GM21360 (cell line): ENCODE results near the gene KRT38.

Source experiments
- ATAC-seq: cut with Tn5 transposase; IDR thresholded peaks from one replicate; pipeline ENCODE4 v1.9.1; 2021; ENCODE audit warnings: mild to moderate bottlenecking, moderate library complexity; ENCODE audit not compliant: unreplicated experiment

The KRT38 gene

DNA sequence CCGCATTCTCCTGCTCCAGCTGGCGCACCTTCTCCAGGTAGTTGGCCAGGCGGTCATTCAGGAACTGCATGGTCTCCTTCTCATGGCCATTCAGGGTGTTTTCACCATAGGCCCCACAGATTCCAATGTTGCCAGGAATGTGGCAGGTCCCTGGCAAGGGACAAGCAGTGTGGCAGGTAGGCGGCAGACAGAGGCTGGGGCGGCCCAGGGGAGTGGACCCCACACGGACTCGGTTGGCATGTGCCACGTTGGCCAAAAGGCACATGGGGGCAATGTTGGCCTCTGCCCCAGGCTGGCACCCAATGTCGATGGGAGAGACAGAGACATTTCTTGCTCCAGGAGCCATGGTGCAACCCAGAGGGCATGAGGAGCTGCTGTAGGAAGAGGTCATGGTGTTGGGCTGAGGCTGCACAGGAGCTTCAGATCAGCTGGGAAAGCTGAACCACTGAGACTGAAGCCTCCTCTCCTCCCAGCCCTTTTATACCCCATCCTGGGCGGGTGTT, at the start of gene KRT38:
TSS of gene KRT38 (minus strand) at position 453 of the 503 bp plus-strand sequence. CDS start at position 391, 62 bp downstream.
- ATAC-seq: no peak

DNA sequence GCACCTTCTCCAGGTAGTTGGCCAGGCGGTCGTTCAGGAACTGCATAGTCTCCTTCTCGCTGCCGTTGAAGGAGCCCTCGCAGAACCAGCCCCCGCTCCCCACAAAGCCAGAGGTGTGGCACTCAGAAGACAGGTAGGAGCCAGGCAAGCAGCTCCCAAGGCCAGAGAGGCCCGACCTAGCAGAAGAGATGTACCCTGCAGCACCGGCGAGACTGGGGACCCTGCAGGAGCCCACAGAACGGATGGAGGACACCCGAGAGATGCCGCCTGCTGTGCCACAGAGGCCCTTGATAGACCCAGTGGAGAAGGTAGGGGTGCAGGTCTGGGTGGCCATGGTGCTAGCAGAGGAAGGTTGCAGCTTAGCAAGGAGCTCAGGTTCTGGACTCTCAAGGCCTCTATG, 48.7 kb upstream of the KRT38 start, which contains the start of gene KRT36:
TSS of gene KRT36 (minus strand) at position 380 of the 400 bp plus-strand sequence. CDS start at position 334, 46 bp downstream.
- no peak for ATAC-seq

DNA sequence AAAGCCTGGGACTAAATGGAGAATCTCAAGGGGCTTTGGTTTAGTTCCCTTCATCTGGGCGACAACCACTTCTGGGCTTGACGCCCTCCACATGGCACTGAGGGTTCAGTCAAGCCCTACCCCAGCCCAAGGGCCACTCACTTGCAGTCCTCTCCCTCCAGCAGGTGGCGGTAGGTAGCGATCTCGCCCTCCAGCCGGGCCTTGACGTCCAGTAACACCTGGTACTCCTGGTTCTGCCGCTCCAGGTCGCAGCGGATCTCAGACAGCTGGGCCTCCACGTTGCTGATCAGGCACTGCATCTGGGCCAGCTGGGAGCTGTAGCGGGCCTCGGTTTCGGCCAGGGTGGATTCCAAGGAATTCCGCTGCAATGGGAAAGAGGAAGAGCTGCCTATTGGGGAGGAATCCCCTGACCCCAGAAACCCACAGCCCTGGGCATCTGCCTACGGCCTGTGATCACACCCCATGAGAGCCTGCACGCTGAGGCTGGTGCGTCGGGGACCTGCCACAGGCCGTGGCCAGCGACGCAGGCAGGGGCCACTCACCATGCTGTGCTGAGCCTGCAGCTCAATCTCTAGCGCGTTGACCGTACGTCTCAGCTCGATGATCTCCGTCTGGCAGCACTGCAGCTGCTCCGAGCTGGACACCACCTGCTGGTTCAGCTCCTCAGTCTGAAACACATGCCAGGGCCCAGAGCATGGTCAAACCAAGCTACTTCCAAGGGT, 46.2 kb upstream of the KRT38 start:
- no peak for ATAC-seq

DNA sequence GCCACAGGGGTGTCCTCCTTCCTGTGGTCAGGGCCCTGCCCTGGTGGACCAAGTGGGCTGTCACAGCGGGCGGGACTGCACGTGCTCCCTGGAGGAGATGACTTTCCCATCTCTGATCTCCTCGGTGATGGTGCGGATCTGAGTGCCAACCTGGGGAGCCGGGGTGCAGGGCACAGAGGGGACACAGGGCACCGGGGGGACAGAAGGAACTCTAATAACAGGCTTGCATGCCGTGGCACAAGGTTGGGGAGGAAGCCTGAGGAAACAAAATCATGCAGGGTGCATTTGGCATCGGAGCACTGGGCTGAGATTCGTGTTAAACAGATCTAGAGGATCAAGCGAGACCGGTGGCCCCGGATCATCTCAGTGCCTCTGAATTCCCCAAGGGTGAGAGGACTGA, 45.5 kb upstream of the KRT38 start:
- ATAC-seq: no peak

DNA sequence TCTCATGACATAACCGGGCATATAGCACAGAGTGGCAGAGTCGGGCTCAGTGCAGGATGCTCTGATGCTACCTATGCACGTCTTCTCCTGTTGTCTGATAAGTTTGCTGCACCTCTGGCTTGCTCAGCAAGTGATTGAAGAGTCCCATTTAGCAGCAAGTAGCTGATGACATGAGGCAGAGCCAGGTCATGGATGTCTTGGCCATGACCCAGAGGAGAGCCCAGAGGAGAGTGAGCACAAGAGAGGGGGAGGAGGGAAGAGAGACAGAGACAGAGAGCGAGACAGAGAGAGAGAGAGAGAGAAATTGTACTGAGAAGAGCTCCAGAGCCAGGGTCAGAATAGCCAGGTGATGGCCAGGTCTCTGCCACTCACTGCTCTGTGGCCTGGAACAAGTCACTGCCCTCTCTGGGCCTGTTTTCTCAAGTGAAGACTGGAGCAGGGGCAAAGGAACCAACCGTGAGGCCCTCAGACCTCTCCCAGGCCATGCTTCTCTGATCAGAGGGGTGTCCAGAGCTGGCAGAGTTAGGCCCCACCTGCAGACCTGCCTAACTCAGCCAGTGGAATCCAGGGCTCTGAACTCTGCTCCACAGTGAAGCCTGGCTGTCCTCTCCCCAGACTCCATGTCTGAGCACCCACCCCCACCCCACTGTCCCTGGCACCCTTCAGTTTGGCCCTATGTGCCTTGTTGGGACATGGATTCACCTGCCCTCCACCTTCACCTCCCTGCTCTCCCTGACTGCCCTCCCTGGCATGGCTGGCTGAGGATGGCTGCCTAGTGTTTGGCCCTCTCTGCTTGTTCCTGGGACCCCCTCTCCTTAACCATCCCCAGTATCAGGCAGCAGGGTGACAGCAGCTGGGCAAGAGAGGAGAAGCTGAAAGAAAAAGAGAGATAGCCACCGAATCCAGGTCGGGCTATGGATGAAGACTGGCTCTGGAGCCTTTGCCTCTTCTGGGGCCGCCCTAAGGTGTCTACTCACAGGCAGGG, 44.4 kb upstream of the KRT38 start:
- no peak for ATAC-seq

DNA sequence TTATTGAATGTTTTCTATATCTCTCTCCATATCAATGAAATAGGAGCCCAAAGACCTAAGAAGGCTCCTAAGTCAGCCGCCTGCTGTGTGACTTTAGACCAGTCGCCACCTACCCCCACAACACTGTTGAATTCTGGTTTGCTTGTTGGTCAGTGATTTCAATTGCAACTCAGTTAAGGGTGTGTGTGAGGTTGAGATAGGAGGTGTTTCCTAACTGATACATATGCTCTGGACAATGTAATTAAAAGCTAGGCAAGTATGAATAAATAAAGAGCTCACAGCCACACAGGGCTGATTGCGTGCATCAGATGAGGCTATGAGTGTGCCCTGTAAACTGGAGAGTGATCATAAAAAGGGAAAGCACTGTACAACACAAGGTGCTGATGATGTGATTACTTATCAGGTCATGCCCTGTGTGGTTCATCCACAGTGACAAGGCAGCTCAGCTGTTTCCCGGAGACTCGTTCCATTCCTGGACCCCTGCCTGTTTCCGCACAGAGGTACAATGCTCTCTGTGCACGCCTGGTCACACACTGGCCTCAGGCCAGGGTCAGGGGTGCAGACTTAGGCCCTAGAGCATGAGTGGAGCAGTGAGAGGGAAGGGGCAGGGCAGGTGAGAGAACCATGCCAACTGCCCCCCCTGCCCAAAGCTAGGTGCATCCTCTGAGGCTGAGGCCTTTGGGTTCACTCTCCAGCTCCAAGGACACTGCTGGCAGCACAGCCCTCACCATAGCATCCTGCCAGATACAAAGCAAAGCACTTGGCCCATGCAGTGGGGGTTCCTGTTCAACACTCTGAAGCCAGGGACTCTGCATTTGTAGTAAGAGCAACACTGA, 43.4 kb upstream of the KRT38 start:
- no peak for ATAC-seq

DNA sequence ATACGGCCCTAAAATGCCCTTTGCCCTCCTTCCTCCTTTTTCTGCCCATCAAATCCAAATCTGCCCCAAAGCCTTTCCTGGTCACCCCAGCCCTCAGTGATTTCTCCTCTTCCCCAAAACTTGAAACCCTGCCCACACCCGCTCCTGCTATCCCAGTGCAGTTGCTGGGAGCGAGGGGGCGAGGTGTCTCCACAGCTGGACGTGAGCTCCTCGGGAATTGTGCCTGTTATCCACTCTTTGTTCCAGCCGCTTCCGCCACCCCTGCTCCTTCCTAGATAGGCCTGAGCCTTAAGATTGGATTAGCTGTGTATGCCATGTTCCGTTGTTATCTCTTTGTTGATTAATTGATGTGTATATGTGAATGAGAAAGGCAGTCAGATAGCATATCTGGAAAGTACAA, 42.7 kb upstream of the KRT38 start:
- ATAC-seq: no peak

DNA sequence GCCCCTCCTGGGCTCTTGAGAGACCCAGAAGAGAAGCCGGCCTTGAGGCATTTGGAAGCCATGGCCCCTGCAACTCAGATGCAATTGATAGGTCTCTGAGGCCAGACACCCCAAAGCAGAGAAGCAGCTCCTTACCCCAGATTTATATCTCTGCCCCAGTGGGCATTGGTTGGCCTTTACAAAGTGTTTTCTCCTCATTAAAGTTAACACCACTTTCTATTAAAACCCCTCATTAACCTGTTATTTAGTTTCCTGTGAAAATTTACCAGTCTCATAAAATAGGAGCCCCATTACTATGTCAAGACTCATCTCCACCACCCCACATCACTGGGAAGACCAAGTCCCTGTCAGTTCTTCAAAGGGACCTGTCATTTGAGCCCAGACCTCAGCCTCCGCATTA, 40.3 kb upstream of the KRT38 start, which contains the start of gene KRT35:
TSS of gene KRT35 (minus strand) at position 116 of the 400 bp plus-strand sequence. CDS start at position 62, 54 bp downstream.
- no peak for ATAC-seq

DNA sequence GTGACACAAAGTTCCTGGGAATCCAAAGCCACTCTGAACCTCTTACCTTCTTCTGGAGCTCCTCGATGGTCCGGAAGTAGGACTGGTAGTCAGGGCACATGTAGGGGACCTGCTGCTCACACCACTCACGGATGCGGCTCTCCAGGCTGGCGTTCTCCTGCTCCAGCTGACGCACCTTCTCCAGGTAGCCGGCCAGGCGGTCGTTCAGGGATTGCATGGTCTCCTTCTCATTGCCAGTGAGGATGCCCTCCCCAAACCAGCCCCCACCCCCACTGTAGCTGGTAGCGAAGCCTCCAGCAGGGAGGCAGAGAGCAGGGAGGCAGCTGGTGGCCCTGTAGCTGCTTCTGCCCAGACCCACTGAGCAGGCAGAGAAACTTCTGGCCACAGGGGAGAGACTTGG, 39.8 kb upstream of the KRT38 start:
- no peak for ATAC-seq

DNA sequence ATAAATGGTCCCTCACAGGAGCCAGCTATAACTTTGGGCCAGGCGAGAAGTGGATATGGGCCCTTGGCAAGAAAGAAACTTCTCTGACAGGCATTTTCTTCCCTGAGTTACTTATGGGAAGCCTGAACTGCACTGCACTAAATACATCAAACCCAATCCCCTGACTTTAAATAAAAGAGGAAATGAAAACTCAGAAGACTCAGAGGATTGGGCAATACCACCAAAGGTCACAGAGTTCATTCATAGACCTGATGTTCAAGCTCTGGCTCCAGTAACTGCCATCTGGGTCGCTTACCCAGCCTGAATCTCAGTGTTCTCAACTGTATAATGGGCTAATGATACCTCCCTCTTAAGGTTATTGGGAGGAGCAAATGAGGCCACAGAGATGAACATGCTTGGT, 39.4 kb upstream of the KRT38 start:
- no peak for ATAC-seq

DNA sequence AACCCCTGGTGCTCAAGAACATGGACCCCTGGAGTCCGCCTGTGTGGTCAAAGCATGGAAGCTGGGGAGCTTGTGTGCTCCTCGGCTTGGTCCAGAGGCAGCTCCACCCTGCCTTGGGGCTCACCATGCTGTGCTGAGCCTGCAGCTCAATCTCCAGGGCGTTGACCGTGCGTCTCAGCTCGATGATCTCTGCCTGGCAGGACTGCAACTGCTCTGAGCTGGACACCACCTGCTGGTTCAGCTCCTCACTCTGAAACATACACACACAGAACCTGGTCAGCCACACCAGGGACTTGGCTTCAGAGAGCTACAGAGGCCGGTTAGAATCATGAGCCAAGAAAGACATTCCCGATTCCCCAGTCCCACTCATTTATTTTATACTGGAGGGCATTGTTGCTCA, 37.5 kb upstream of the KRT38 start:
- no peak for ATAC-seq

DNA sequence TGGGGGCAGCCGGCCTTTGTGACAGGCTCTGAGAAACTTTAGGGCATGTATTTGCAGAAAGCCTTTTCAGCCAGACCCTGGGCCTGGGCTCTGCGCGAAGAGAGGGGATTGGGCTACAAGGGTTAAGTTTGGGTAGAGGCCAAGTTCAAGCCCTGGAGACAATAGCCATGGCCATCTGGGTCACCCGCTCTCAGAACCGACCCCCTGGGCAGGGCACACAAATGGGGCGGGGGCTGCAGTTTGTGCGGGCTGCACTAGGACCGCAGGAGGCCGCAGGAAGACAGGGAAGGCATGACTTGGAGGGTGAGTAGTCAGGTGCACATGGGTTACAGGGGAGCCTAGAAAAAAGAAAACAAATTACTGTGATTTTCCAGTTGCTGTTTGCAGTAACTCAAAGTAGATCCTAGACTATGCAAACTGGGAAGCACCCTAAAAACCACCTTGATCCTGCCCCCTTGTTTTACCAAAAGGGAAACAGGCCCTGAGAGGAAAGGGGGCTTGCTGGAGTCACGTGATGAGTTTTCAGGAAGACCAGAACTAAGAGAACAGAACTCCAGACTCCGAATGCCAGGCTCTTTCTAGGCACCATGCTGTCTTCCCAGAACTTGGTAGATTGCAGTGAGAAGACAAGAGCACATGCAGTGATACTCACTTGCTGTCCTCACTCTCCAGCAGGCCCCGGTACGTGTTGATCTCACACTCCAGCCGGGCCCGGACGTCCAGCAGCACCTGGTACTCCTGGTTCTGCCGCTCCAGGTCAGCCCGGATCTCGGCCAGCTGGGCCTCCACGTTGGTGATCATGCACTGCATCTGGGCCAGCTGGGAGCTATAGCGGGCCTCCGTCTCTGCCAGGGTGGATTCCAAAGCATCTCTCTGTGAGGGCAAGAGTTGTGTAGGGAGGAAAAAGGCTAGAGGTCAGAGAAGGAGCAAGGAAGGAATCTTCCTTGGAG, 36.4 kb upstream of the KRT38 start:
- ATAC-seq: no peak

DNA sequence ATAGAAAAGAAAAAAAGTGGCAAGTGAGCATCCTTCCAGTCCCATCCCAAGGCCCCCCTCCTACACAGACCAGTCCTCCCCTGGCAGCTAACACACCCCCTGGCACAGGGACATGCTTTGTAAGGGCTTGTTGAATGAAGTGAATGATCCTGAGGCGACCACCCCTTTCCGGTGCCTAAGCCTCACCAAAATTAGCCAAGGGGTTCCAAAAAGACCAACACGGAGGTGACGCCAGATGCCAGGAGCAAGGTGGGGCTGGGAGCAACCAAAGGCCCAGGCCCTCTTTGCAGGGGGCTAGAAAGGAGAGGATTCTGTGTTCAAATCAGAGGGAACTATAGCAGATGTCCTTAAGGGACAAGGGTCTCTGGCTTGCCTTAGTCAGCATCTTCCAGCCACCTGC, 34.6 kb upstream of the KRT38 start:
- no peak for ATAC-seq

DNA sequence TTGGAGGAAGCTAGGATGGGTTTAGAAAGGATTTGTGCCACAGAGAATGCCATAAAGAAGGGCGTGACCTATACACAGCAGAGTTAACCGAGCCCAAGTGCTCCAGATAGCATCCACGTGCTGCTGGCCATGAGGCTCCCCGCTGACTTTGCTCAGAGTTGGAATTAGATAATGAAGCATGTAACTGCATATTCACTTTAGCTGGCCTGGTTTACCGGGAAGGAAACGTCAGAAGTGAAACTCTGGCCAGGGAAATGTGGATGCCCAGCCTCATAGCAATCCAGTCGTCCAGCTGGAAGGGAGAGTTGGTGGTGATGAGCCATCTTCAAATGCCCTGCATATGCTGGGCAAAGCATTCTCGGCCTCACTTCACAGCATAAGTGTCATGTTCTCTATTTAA, 34.1 kb upstream of the KRT38 start:
- no peak for ATAC-seq

DNA sequence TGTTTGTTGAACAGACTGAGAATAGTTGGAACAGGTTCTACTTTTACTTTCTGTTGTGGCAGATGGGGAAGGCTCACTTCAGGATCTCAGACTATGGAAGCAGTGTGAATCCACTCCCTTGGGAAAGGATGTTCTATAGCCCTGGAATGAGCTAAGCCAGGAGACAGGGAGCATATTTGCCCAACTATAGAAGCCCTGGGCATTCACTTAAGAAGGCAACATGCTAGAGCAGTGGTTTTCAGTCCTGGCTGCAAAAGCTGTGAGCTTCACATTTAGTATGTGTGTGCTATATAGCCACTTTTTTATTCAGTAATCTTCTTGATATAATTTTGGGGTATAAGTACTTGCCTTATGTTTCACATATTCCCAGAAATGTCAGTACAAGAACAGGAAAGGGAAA, 27.6 kb upstream of the KRT38 start:
- ATAC-seq: no peak

DNA sequence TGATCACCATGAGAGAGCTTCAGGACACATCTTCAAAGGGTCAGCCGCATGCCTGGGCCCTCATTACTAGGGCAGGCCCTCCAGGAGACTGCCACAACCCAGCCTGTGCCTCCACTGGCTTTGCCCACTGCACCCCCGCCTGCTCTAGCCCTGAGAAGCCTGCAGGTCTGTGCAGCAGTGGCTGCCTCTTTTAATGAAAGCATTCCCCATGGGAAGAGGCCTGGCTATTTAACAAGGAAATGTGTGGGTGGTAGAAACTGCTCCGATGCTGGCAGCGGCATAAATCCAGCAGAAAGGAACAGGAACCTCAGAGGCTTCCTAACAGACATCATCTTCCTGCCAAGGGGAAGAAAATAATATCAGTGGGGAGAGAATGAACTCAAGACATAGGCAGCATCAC, 26.8 kb upstream of the KRT38 start:
- no peak for ATAC-seq

DNA sequence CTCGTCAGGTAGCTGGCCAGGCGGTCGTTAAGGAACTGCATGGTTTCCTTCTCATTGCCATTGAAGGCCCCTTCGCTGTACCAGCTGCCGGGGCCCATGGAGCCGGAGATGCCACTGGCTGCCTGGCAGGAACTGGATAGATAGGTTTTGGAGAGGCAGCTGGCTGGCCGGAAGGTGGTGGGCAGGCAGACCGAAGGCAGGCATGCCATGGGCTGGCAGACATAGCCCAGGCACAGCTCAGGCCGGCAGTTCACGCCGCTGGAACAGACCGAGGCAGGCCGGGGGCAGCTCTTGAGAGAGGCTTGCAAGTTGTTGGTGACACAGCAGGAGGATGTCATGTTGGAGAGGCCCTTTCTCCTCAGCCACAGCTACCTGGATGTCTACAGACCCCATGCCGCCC, 26.2 kb upstream of the KRT38 start, which contains the start of gene KRT32:
TSS of gene KRT32 (minus strand) at position 399 of the 400 bp plus-strand sequence. CDS start at position 338, 61 bp downstream.
- no peak for ATAC-seq

DNA sequence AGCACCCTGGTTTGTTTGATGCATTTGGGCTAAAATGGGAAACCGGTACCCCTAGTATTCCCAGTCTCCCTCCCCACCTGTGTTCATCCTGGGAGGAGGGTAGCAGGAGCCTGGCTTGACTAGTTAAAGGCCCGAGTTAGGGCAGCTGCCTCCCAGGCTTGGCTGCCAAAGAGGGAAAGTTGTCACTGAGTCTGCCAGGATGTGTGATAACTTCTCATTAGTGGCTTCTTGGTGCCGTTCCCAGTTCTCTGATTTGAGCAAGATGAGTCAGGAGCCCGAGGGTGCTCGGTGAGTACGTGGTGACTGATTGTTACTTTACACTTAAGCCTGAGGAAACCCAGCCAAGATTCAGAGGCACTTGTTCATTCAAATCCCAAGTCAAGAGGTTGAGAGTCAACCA, 23.9 kb upstream of the KRT38 start:
- no peak for ATAC-seq

DNA sequence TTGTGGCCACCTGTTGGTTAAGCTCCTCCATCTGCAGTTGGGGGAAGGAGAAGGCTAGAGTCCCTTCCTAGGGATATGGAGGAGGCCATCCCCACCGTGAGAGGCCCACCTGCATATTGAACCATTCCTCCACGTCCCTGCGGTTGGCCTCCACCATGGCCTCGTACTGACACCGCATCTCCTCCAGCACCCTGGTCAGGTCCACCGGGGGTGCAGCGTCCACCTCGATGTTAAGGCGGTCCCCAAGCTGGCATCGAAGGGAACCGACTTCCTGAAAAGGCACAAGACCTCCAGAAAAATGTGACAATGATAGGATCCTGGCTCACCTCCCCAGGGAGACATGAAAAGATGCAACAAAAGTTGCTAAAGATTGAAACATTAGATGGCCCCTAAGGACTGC, 23.4 kb upstream of the KRT38 start:
- ATAC-seq: no peak
